OCI-LY1 (cell line): ENCODE results near the gene SCN8A.

Experiments
- CTCF ChIP-seq: fragments of 200-600 bp; sonication (generic), shearing (Covaris generic); IDR thresholded peaks from 2 replicates; pipeline ENCODE4 v1.5.1; 2017; ENCODE audit warnings: mild to moderate bottlenecking, antibody characterized with exemption, low read length, moderate library complexity, mixed read lengths
- EZH2 ChIP-seq: fragments of 200-600 bp; sonication (generic), shearing (Covaris generic); IDR thresholded peaks from 2 replicates; pipeline ENCODE4 v1.8.0; 2017; ENCODE audit warnings: borderline replicate concordance, mixed run types, mild to moderate bottlenecking, antibody characterized with exemption, low read length, moderate library complexity, mixed read lengths

DNA sequence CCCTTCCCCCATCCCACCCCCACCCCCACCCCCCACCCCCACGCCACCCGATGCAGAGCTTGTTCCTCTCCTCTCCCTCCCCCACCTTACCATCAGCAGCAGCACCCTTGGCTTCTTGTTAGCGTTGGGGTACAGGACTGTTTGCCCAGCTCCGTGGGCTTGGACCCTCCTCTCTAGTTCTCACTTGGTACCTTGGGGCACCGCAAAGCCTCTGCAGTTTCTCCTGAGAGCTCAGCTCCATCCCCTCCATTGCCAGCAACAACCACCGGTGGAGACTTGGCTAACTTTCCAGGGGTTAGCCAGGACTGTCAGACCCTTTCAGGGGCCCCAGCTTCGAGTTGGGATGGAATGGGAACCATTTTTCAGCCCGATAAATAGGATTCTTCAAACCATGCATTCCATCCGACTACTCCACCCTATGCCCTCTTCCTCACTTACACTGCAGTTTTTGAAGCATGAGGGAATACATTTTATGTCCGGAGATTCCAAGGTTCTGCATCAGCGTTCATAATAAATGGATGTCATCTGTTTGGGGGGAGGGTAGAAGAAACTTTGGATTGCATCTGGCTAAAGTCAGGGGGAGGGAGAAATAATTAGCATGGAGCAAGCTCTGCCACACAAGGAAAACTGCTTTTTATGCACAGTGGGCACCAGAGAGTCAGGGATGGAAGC, 1.1 kb downstream of the SCN8A start:
- TF ChIP-seq CTCF (no peak), EZH2 (no peak)
